HG02938 (cell line): ENCODE data around the gene SPN.
"Not testable (repeated sequence)": the region's sequence is repeated elsewhere in the genome, so short reads cannot be mapped to it uniquely, and the experiment has no call there.

Experiments
- ATAC-seq: cut with Tn5 transposase; IDR thresholded peaks from one replicate; pipeline ENCODE4 v1.9.1; 2021; ENCODE audit warnings: mild to moderate bottlenecking, moderate library complexity; ENCODE audit not compliant: unreplicated experiment

Gene SPN

GRCh38 chr16:29645694-29646187, 17.3 kb upstream of the SPN start:
- ATAC-seq, result no peak

- no peak for ATAC-seq
These were observed 16.1 kb upstream of the SPN start for GRCh38 chr16:29646947-29647346.

DNA sequence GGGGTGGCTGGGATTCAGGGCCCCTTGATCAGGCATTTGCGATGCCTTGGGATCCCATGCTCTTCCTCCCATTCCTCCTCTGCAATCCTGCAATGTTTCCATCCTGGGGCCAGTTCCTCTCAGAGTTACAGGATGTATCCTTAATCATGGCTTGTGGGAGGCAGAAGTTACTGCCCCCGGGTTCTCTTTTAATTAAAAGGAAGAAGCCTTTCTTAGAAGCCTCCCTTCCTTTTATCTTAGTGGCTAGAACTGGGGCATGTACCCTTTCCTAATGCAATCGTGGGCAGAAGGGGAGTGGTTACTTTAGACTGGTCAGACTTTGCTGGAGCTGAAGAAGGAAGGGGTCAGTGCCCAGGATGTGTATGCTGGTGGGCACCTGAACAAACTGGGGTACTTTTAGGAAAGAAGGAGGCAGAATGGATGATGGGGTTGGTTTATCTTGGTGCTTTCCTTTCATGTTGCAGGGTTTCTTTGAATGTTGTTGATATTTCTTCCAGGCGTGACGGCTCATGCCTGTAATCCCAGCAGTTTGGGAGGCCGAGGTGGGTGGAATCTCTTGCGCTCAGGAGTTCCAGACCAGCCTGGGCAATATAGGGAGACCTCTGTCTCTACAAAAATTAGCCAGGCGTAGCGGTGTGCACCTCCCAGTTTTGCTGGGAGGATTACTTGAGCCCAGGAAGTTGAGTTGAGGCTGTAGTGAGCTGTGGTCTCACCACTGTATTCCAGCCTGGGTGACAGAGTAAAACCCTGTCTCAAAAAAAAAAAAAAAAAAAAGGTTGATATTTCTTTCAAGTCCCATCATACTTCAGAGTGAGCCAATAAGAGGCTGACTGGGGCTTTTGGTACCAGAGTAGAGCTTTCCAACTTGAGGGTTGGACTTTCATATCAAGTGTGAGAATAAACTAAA, 13.2 kb upstream of the SPN start:
- no peak for ATAC-seq

DNA sequence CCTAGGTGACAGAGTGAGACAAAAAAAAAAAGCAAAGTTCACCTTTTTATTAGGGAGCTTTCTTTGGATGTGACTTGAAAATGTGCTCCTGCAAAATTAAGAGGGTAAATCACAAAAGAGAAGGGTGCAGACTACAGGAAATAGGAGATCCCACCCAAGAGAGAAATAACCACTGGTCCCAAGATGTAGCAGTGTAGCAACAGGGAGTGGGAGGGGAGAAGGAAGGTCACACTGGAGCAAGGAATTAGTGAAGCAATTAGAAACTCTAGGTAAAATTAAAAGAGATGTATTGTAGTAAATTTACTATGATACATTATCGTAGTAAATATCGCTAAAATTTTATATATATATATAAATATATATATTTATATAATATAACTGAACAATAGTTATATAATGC, 12.3 kb upstream of the SPN start:
- no peak for ATAC-seq

DNA sequence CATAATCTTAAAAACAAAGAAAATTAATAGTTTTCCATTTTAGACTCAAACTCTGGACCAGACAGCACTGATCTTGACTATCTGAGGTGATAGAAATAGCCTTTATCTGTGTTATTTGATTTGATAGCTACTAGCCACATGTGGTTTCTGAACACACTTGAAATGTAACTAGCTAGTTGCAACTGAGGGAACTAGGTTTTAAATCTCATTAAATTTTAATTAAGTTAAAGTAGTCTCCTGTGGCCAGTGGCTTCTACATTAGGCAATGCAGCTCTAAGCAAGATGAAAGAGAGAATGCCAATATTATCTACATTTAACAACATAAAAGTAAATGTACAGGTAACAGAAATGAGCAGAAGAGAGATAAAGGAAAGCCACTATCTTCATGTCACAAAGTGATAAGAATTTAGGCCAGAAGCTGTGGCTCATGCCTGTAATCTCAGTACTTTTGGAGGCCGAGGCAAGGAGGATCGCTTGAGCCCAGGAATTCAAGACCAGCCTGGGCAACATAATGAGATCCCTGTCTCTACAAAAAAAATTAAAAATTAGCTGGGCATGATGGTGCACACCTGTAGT, 11.2 kb upstream of the SPN start:
- ATAC-seq, result no peak

DNA sequence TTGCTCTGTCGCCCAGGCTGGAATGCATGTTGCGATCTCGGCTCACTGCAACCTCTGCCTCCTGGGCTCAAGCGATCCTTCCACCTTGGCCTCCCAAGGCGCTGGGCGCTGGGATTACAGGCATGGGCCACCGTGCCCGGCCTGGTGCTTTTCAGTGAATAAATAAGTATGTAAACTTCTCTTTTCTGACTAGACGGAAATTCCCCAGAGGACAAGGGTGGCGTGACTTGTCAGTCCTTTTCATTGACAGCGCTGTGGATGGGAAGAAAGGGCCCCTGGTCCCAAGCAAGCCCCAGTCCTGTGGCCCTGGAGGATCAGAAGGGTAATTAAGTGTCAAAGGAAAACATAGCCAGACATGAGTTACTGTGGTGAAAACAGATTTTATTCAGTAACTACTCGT, 9.6 kb upstream of the SPN start:
- ATAC-seq, result no peak

DNA sequence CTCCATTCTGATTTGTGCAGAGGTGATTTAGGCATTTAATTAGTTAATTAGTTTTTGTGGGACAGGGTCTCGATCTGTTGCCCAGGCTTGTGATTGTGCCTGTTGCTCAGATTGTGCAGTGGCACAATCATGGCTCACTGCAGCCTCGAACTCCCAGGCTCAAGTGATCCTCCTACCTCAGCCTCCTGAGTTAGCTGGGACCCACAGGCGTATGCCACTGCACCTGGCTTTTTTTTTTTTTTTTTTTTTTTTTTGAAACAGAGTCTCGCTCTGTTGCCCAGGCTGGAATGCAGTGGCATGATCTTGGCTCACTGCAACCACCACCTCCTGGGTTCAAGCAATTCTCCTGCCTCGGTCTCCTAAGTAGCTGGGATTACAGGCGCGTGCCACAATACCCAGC, 9.2 kb upstream of the SPN start:
- ATAC-seq, result not testable (repeated sequence)

GRCh38 chr16:29656688-29657523, 6.1 kb upstream of the SPN start:
- no peak for ATAC-seq

- ATAC-seq, result no peak
These were observed 4.3 kb upstream of the SPN start for GRCh38 chr16:29658705-29659104.

- ATAC-seq, result no peak
These were observed 883 bp upstream of the SPN start for GRCh38 chr16:29662000-29662728.

DNA sequence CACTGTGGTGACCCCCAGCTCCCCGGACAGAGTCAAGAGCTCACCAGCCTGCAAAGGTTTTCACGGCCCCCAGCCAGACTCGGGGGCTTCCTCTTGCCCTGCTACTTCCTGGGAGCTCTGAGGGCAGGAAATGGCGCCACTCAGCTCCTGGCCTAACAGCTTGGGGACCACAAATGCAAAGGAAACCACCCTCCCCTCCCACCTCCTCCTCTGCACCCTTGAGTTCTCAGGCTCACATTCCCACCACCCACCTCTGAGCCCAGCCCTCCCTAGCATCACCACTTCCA, 375 bp upstream of the SPN start:
- no peak for ATAC-seq

DNA sequence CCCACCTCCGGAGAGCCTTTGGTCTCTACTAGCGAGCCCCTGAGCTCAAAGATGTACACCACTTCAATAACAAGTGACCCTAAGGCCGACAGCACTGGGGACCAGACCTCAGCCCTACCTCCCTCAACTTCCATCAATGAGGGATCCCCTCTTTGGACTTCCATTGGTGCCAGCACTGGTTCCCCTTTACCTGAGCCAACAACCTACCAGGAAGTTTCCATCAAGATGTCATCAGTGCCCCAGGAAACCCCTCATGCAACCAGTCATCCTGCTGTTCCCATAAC, 702 bp downstream of the SPN start:
- no peak for ATAC-seq

DNA sequence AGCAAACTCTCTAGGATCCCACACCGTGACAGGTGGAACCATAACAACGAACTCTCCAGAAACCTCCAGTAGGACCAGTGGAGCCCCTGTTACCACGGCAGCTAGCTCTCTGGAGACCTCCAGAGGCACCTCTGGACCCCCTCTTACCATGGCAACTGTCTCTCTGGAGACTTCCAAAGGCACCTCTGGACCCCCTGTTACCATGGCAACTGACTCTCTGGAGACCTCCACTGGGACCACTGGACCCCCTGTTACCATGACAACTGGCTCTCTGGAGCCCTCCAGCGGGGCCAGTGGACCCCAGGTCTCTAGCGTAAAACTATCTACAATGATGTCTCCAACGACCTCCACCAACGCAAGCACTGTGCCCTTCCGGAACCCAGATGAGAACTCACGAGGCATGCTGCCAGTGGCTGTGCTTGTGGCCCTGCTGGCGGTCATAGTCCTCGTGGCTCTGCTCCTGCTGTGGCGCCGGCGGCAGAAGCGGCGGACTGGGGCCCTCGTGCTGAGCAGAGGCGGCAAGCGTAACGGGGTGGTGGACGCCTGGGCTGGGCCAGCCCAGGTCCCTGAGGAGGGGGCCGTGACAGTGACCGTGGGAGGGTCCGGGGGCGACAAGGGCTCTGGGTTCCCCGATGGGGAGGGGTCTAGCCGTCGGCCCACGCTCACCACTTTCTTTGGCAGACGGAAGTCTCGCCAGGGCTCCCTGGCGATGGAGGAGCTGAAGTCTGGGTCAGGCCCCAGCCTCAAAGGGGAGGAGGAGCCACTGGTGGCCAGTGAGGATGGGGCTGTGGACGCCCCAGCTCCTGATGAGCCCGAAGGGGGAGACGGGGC, 1.3 kb downstream of the SPN start:
- no peak for ATAC-seq

DNA sequence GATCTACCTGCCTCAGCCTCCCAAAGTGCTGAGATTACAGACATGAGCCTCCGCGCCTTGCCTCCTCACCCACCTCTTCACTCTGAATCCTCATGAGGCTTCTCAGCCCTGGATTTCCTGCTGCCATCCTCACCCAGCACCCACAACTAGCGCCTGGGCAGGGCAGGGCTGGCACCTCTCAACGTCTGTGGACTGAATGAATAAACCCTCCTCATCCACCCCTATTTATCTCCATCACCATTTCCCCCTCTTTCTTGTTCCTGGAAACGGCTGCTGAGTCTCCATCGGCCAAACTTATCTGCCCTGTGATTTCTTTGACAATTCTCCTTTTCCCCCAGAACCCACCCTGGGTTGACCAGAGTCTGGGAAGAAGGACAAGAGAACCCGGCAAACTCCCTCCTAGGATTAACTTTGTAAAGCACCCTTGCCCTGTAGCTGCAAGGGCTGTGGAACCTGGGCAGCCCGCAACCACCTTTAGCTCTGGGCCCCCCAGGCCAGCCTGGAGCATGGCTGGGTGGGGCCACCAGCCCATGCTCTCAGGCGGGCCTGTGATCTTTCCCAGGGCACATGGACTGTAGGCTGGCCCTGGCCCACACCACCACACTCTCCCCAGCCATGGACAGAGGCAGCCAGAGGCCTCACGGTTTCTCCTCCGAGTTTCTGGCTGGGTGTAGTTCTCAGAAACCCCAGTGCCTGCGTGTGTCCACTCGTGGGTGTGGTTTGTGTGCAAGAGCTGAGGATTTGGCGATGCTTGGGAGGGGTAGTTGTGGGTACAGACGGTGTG, 2.4 kb downstream of the SPN start:
- no peak for ATAC-seq

- ATAC-seq, result not testable (repeated sequence)
These were observed 4.2 kb downstream of the SPN start for GRCh38 chr16:29667322-29667610.

- ATAC-seq, result no peak
These were observed 4.7 kb downstream of the SPN start for GRCh38 chr16:29667755-29668154.

DNA sequence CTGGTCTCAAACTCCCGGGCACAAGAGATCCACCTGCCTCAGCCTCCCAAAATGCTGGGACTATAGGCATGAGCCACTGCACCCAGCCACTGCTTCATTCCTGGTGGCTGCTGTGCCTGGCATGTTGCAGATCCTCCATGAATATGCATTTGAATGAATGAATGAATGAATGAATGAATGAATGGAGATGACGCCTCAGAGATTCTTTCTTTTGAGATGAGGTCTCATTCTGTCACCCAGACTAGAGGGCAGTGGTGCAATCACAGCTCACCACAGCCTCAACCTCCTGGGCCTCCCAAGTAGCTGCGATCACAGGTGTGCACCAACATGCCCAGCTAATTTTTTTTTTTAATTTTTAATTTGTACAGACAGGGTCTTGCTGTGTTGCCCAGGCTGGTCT, 5.2 kb downstream of the SPN start:
- ATAC-seq, result no peak

DNA sequence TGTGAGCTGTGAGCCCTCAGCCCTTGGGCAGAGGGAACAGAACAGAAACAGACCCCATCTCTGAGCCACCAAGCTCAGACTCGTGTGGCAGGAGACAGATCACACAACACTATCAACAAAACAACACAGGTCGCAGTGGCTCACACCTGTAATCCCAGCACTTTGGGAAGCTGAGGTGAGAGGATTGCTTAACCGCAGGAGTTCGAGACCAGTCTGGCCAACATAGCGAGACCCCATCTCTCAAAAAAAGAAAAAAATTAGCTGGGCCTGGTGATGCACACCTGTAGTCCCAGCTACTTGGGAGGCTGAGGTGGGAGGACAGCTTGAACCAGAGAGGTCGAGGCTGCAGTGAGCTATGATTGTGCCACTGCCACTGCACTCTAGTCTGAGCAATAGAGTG, 10.5 kb downstream of the SPN start:
- no peak for ATAC-seq

- ATAC-seq, result no peak
These were observed 11.1 kb downstream of the SPN start for GRCh38 chr16:29674188-29674587.
